ENCODE results near the gene BCR.

GRCh38 chr22:23151827-23152226, 28.5 kb upstream of the BCR start:
- TF ChIP-seq TBL1XR1 (IDR thresholded peaks at IDR 0.05; ENCODE audit: borderline replicate concordance, low read length, partially characterized antibody) (no peak), ZKSCAN5 (CRISPR knock-in tag; IDR thresholded peaks at IDR 0.05) (no peak), MTA3 (CRISPR knock-in tag; IDR thresholded peaks at IDR 0.05) (no peak), ZBTB4 (CRISPR knock-in tag; IDR thresholded peaks at IDR 0.05; ENCODE audit: borderline replicate concordance) (no peak), ZFX (CRISPR knock-in tag; IDR thresholded peaks at IDR 0.05; ENCODE audit: low read depth) (no peak), ZNF510 (CRISPR knock-in tag; IDR thresholded peaks at IDR 0.05; ENCODE audit: low read depth) (no peak), TAF1 (CRISPR knock-in tag; IDR thresholded peaks at IDR 0.05) (no peak), ZNF792 (CRISPR knock-in tag; IDR thresholded peaks at IDR 0.05) (no peak), EZH2 (conservative IDR thresholded peaks at IDR 0.05; ENCODE audit: low read depth, low read length) (no peak), ZBTB2 (CRISPR knock-in tag; IDR thresholded peaks at IDR 0.05; ENCODE audit: low read depth) (no peak), ADNP (CRISPR knock-in tag; IDR thresholded peaks at IDR 0.05) (no peak), SOX6 (IDR thresholded peaks at IDR 0.05) (no peak), SOX6 (CRISPR knock-in tag; IDR thresholded peaks at IDR 0.05) (no peak)
